Endodermal cell (in vitro differentiated cells): ENCODE measurements around the gene TCF25. TPM values are rescaled to one million over a fixed set of nuclear protein-coding genes. Genes with fewer than 3 reads are reported as not detected.

Source experiments
- DNase-seq: peaks from one replicate; pipeline ENCODE4 v3.0.0-alpha.2; 2017
- H3K27ac ChIP-seq: 2 replicates; pipeline ENCODE4 v1.5.1; 2013; ENCODE audit warnings: mild to moderate bottlenecking, low read depth, low read length, moderate library complexity
- H3K27me3 ChIP-seq: 2 replicates; pipeline ENCODE4 v1.6.1; 2013; ENCODE audit warnings: mild to moderate bottlenecking, low read length, moderate library complexity; ENCODE audit not compliant: insufficient read depth, control insufficient read depth, poor library complexity, severe bottlenecking
- H3K36me3 ChIP-seq: 2 replicates; pipeline ENCODE4 v1.7.0; 2013; ENCODE audit warnings: mild to moderate bottlenecking, low read length, moderate library complexity; ENCODE audit not compliant: control insufficient read depth, insufficient read depth
- H3K4me1 ChIP-seq: one replicate; pipeline ENCODE4 v1.7.0; 2013; ENCODE audit warnings: low read length; ENCODE audit not compliant: control insufficient read depth, insufficient read depth
- H3K4me3 ChIP-seq: 2 replicates; pipeline ENCODE4 v1.5.1; 2013; ENCODE audit warnings: mild to moderate bottlenecking, low read length, moderate library complexity
- H3K9ac ChIP-seq: 2 replicates; pipeline ENCODE4 v1.6.1; 2013; ENCODE audit warnings: mild to moderate bottlenecking, low read length, moderate library complexity; ENCODE audit not compliant: poor library complexity, severe bottlenecking; ENCODE audit errors: extremely low read depth
- H3K9me3 ChIP-seq: 2 replicates; pipeline ENCODE4 v1.6.1; 2013; ENCODE audit warnings: mild to moderate bottlenecking, low read length, moderate library complexity; ENCODE audit not compliant: control insufficient read depth
- H3K27ac Mint-ChIP-seq: 2 replicates; pipeline ENCODE4 v1.8.0; 2020; ENCODE audit warnings: mixed read lengths
- H3K27me3 Mint-ChIP-seq: 2 replicates; pipeline ENCODE4 v1.8.0; 2021; ENCODE audit warnings: mild to moderate bottlenecking, mixed read lengths; ENCODE audit not compliant: insufficient read depth
- H3K36me3 Mint-ChIP-seq: 2 replicates; pipeline ENCODE4 v1.8.0; 2020; ENCODE audit warnings: low read depth, mixed read lengths
- H3K4me1 Mint-ChIP-seq: 2 replicates; pipeline ENCODE4 v1.8.0; 2020; ENCODE audit warnings: mixed read lengths
- H3K4me3 Mint-ChIP-seq: 2 replicates; pipeline ENCODE4 v1.8.0; 2020; ENCODE audit warnings: mild to moderate bottlenecking, moderate library complexity, mixed read lengths
- H3K9me3 Mint-ChIP-seq: 2 replicates; pipeline ENCODE4 v1.8.0; 2020; ENCODE audit warnings: mild to moderate bottlenecking, mixed read lengths
- CTCF ChIP-seq: fragments of 200-600 bp; sonication (generic); conservative IDR thresholded peaks from 2 replicates; pipeline ENCODE4 v1.5.0; 2021; ENCODE audit warnings: antibody characterized with exemption, mild to moderate bottlenecking
- whole genome bisulfite sequencing, 2 experiments: methylation state at CpG; one replicate each; pipeline versions ENCODE4 v1.1.5 to v1.1.7; 2013; ENCODE audit warnings: missing lambda C conversion rate in 2 of 2, mixed read lengths in 1 of 2; ENCODE audit not compliant: insufficient coverage in 1 of 2, insufficient read length in 1 of 2; 5-methylcytosine and 5-hydroxymethylcytosine counted together
- total RNA-seq, 2 donors: library from RNA; stranded (reverse); fragmentation: NEBNext Ultra II Directional in 1 of 2; extraction: Animal tissue kit (Norgen Biotek cat#: 25700) in 1 of 2; gene quantifications; 2 replicates in 1 of 2; 3 replicates in 1 of 2; pipeline ENCODE4 v1.2.1, GENCODE V29; 2021

Gene TCF25
- total RNA-seq, 2 donors from 2014 or later = 172 to 176 TPM

- no peak overlapping the region for H3K27ac Mint-ChIP-seq
- H3K9me3 Mint-ChIP-seq = peaks cover 22% of the 10 kb centered on the region
- no peak for DNase-seq
- H3K9me3 ChIP-seq = peaks cover 19% of the 10 kb centered on the region
- H3K4me3 Mint-ChIP-seq = no peak overlapping the region
- no peak for TF ChIP-seq CTCF
- H3K27me3 Mint-ChIP-seq = no peaks in the 10 kb centered on the region
- H3K27ac ChIP-seq = no peak overlapping the region
- no peaks in the 10 kb centered on the region for H3K4me1 Mint-ChIP-seq
- no peak overlapping the region for H3K9ac ChIP-seq
- H3K4me3 ChIP-seq = no peak overlapping the region
- peaks cover 17% of the 10 kb centered on the region for H3K36me3 ChIP-seq
- peaks cover 24% of the 10 kb centered on the region for H3K36me3 Mint-ChIP-seq
- 92 to 94% methylated on average over 4 to 5 of the region's 5 CpGs for WGBS, 2 experiments
- no peaks in the 10 kb centered on the region for H3K4me1 ChIP-seq
- no peaks in the 10 kb centered on the region for H3K27me3 ChIP-seq
Observed at GRCh38 chr16:89864527-89864820, 8.9 kb upstream of the TCF25 start.

GRCh38 chr16:89867918-89868317 lies 5.5 kb upstream of the TCF25 start:
- H3K9me3 ChIP-seq = peaks cover 19% of the 10 kb centered on the region
- Mint-ChIP-seq H3K36me3 (peaks cover 23% of the 10 kb centered on the region), H3K4me3 (no peak overlapping the region), H3K27ac (no peak overlapping the region), H3K9me3 (peaks cover 22% of the 10 kb centered on the region), H3K4me1 (no peaks in the 10 kb centered on the region), H3K27me3 (no peaks in the 10 kb centered on the region)
- peaks cover 5% of the 10 kb centered on the region for H3K4me1 ChIP-seq
- no peak for TF ChIP-seq CTCF
- H3K27me3 ChIP-seq = no peaks in the 10 kb centered on the region
- no peak for DNase-seq
- 95 to 100% methylated on average over 4 to 5 of the region's 5 CpGs for WGBS, 2 experiments
- peaks cover 13% of the 10 kb centered on the region for H3K36me3 ChIP-seq
- H3K4me3 ChIP-seq = peak overlapping the region; percentile 60
- H3K27ac ChIP-seq = no peak overlapping the region
- no peak overlapping the region for H3K9ac ChIP-seq

GRCh38 chr16:89869911-89870310 lies 3.5 kb upstream of the TCF25 start:
- WGBS, 2 experiments = 90 to 96% methylated on average over 2 to 12 of the region's 12 CpGs
- H3K27me3 Mint-ChIP-seq = no peaks in the 10 kb centered on the region

More at GRCh38 chr16:89869911-89870310, 3.5 kb upstream of the TCF25 start:
- peaks cover 23% of the 10 kb centered on the region for H3K36me3 Mint-ChIP-seq
- DNase-seq = no peak
- H3K4me1 Mint-ChIP-seq = no peaks in the 10 kb centered on the region
- Histone ChIP-seq H3K36me3 (peaks cover 19% of the 10 kb centered on the region), H3K27ac (no peak overlapping the region), H3K4me3 (no peak overlapping the region), H3K9me3 (peaks cover 26% of the 10 kb centered on the region), H3K4me1 (peaks cover 5% of the 10 kb centered on the region), H3K9ac (no peak overlapping the region), H3K27me3 (no peaks in the 10 kb centered on the region)
- no peak for TF ChIP-seq CTCF
- H3K9me3 Mint-ChIP-seq = peaks cover 29% of the 10 kb centered on the region
- no peak overlapping the region for H3K27ac Mint-ChIP-seq
- no peak overlapping the region for H3K4me3 Mint-ChIP-seq
